Suprapubic skin (tissue), 4 donors: ENCODE results near the gene CCDC191. TPM values are rescaled to one million over a fixed set of nuclear protein-coding genes. Genes with fewer than 3 reads are reported as not detected.

Source experiments
- DNase-seq, 2 donors: peaks; one replicate each; pipeline ENCODE4 v3.0.0-alpha.2; 2019; ENCODE audit warnings: low spot score in 2 of 2
- H3K27ac ChIP-seq: fragments of 200-600 bp; sonication (generic); one replicate; pipeline ENCODE4 v1.5.1; 2019
- H3K27me3 ChIP-seq: fragments of 200-600 bp; sonication (generic); one replicate; pipeline ENCODE4 v1.5.1; 2019
- H3K36me3 ChIP-seq: fragments of 200-600 bp; sonication (generic); one replicate; pipeline ENCODE4 v1.5.1; 2019
- H3K4me1 ChIP-seq: fragments of 200-600 bp; sonication (generic); one replicate; pipeline ENCODE4 v1.5.1; 2019
- H3K4me3 ChIP-seq: fragments of 200-600 bp; sonication (generic); one replicate; pipeline ENCODE4 v1.5.1; 2019; ENCODE audit warnings: mild to moderate bottlenecking
- H3K9me3 ChIP-seq: fragments of 200-600 bp; sonication (generic); one replicate; pipeline ENCODE4 v1.5.1; 2019
- CTCF ChIP-seq, 2 donors: fragments of 200-600 bp in 1 of 2; fragments of 450-650 bp in 1 of 2; sonication (generic) in 1 of 2; IDR thresholded peaks; one replicate each; pipeline ENCODE4 v1.5.1; 2016 to 2019; ENCODE audit warnings: antibody characterized with exemption in 2 of 2, mild to moderate bottlenecking in 1 of 2, moderate library complexity in 1 of 2
- EP300 ChIP-seq: sonication (generic); formaldehyde crosslinking; IDR thresholded peaks from one replicate; pipeline ENCODE4 v1.6.1; 2017; ENCODE audit warnings: antibody characterized with exemption
- POLR2A ChIP-seq, 2 donors: fragments of 450-650 bp; IDR thresholded peaks; one replicate each; pipeline ENCODE4 v1.6.1; 2017; ENCODE audit warnings: antibody characterized with exemption in 2 of 2, mild to moderate bottlenecking in 2 of 2, moderate library complexity in 2 of 2
- POLR2AphosphoS5 ChIP-seq, 3 donors: sonication (generic); formaldehyde crosslinking; IDR thresholded peaks; one replicate each; pipeline ENCODE4 v1.6.1; 2017; ENCODE audit warnings: antibody characterized with exemption in 3 of 3
- WGBS: methylation state at CpG from one replicate; pipeline ENCODE4 v1.1.5; 2018; 5-methylcytosine and 5-hydroxymethylcytosine counted together
- total RNA-seq, 4 donors: library from RNA; depleted of rRNA; stranded (reverse); fragments of >200 nt; gene quantifications; one replicate each; pipeline ENCODE4 v1.1.0, GENCODE V29; 2016

The CCDC191 gene
- total RNA-seq, 4 donors from 2014 or later, result 2.6 to 10.9 (median 4.8) TPM

GRCh38 chr3:114022145-114022802, 34.1 kb downstream of the CCDC191 start:
- WGBS, result 75% methylated on average over 4 of the region's 4 CpGs
- Histone ChIP-seq H3K4me3 (no peak overlapping the region), H3K4me1 (no peaks in the 10 kb centered on the region), H3K36me3 (no peaks in the 10 kb centered on the region), H3K27ac (no peak overlapping the region), H3K9me3 (no peaks in the 10 kb centered on the region), H3K27me3 (no peaks in the 10 kb centered on the region)
- no peak for TF ChIP-seq EP300
- no peak for TF ChIP-seq POLR2AphosphoS5 (IDR thresholded peaks at IDR 0.05)
- TF ChIP-seq CTCF (IDR thresholded peaks at IDR 0.05), result no peak
- no peak for TF ChIP-seq POLR2A (IDR thresholded peaks at IDR 0.05)
- no peak for DNase-seq

- no peaks in the 10 kb centered on the region for H3K27me3 ChIP-seq
- no peaks in the 10 kb centered on the region for H3K36me3 ChIP-seq
- no peak overlapping the region for H3K4me3 ChIP-seq
- H3K4me1 ChIP-seq, result no peaks in the 10 kb centered on the region
- H3K27ac ChIP-seq, result no peak overlapping the region
- no peak for DNase-seq
- no peaks in the 10 kb centered on the region for H3K9me3 ChIP-seq
- WGBS, result 91% methylated on average over 2 of the region's 2 CpGs
- no peak for TF ChIP-seq CTCF (IDR thresholded peaks at IDR 0.05)
- no peak for TF ChIP-seq POLR2AphosphoS5 (IDR thresholded peaks at IDR 0.05)
- TF ChIP-seq POLR2A (IDR thresholded peaks at IDR 0.05), result no peak
- no peak for TF ChIP-seq EP300
These were observed 35.4 kb downstream of the CCDC191 start for GRCh38 chr3:114020907-114021306.

GRCh38 chr3:114019486-114019885, 36.8 kb downstream of the CCDC191 start:
- TF ChIP-seq EP300 (no peak), POLR2AphosphoS5 (IDR thresholded peaks at IDR 0.05) (no peak), POLR2A (IDR thresholded peaks at IDR 0.05) (no peak), CTCF (IDR thresholded peaks at IDR 0.05) (no peak)
- WGBS, result 99% methylated on average over 2 of the region's 2 CpGs
- DNase-seq, result no peak
- Histone ChIP-seq H3K36me3 (no peaks in the 10 kb centered on the region), H3K4me1 (no peaks in the 10 kb centered on the region), H3K4me3 (no peak overlapping the region), H3K27me3 (no peaks in the 10 kb centered on the region), H3K27ac (no peak overlapping the region), H3K9me3 (no peaks in the 10 kb centered on the region)

GRCh38 chr3:114014211-114014610, 42.1 kb downstream of the CCDC191 start:
- no peak overlapping the region for H3K4me3 ChIP-seq
- H3K27me3 ChIP-seq, result no peaks in the 10 kb centered on the region
- H3K9me3 ChIP-seq, result no peaks in the 10 kb centered on the region
- 78% methylated on average over 7 of the region's 7 CpGs for WGBS
- peaks cover 5% of the 10 kb centered on the region for H3K36me3 ChIP-seq
- TF ChIP-seq EP300 (no peak), POLR2AphosphoS5 (IDR thresholded peaks at IDR 0.05) (no peak), POLR2A (IDR thresholded peaks at IDR 0.05) (no peak), CTCF (IDR thresholded peaks at IDR 0.05) (no peak)
- no peaks in the 10 kb centered on the region for H3K4me1 ChIP-seq
- DNase-seq, result no peak
- H3K27ac ChIP-seq, result no peak overlapping the region

- H3K4me3 ChIP-seq, result no peak overlapping the region
- no peak for DNase-seq
- no peaks in the 10 kb centered on the region for H3K27me3 ChIP-seq
- no peaks in the 10 kb centered on the region for H3K4me1 ChIP-seq
- no peak overlapping the region for H3K27ac ChIP-seq
- WGBS, result 97% methylated on average over 2 of the region's 2 CpGs
- peaks cover 11% of the 10 kb centered on the region for H3K36me3 ChIP-seq
- TF ChIP-seq POLR2A (IDR thresholded peaks at IDR 0.05) (no peak), POLR2AphosphoS5 (IDR thresholded peaks at IDR 0.05) (no peak), CTCF (IDR thresholded peaks at IDR 0.05) (no peak), EP300 (no peak)
- H3K9me3 ChIP-seq, result no peaks in the 10 kb centered on the region
These were observed 45.1 kb downstream of the CCDC191 start for GRCh38 chr3:114011059-114011797.
